22Rv1 (cell line): ENCODE measurements around the gene PRIMPOL.

Experiments used
- ZFX ChIP-seq: fragments of 450-650 bp; IDR thresholded peaks from 2 replicates; pipeline ENCODE4 v1.6.1; 2017; ENCODE audit warnings: antibody characterized with exemption, borderline replicate concordance
- TF ChIP-seq, protein P1 (sequence below): fragments of 450-650 bp; IDR thresholded peaks from 2 replicates; pipeline ENCODE4 v1.5.1; 2017; ENCODE audit warnings: mild to moderate bottlenecking

DNA sequence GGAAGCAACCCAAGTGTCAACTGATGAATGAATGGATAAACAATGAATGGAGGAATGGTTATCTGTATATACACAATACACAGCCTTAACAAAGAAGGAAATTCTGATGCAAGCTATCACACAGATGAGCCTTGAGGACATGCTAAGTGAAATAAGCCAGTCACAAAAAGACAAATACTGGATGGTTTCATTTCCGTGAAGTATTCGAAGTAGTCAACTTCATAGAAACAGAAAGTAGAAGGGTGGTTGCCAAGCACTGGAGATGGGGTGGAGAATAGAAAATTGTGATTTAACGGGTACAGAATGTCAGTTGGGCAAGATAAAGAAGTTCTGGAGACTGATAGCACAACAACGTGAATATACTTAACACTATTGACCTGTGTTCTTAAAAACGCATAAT is 56.2 kb downstream of the PRIMPOL start:
- TF ChIP-seq, protein P1, sequence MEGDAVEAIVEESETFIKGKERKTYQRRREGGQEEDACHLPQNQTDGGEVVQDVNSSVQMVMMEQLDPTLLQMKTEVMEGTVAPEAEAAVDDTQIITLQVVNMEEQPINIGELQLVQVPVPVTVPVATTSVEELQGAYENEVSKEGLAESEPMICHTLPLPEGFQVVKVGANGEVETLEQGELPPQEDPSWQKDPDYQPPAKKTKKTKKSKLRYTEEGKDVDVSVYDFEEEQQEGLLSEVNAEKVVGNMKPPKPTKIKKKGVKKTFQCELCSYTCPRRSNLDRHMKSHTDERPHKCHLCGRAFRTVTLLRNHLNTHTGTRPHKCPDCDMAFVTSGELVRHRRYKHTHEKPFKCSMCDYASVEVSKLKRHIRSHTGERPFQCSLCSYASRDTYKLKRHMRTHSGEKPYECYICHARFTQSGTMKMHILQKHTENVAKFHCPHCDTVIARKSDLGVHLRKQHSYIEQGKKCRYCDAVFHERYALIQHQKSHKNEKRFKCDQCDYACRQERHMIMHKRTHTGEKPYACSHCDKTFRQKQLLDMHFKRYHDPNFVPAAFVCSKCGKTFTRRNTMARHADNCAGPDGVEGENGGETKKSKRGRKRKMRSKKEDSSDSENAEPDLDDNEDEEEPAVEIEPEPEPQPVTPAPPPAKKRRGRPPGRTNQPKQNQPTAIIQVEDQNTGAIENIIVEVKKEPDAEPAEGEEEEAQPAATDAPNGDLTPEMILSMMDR: no peak
- TF ChIP-seq ZFX: no peak
